GM19238 (cell line): Measurements from ENCODE around the gene FGGY.
"Not testable (repeated sequence)": the region's sequence is repeated elsewhere in the genome, so short reads cannot be mapped to it uniquely, and the experiment has no call there.

Experiments
- DNase-seq: peaks from one replicate; pipeline ENCODE4 v3.0.0; 2011; ENCODE audit warnings: low spot score; ENCODE audit not compliant: insufficient read length

Gene FGGY

GRCh38 chr1:59506952-59507351 is 210.1 kb downstream of the FGGY start:
- peak; percentile 7 for DNase-seq

DNA sequence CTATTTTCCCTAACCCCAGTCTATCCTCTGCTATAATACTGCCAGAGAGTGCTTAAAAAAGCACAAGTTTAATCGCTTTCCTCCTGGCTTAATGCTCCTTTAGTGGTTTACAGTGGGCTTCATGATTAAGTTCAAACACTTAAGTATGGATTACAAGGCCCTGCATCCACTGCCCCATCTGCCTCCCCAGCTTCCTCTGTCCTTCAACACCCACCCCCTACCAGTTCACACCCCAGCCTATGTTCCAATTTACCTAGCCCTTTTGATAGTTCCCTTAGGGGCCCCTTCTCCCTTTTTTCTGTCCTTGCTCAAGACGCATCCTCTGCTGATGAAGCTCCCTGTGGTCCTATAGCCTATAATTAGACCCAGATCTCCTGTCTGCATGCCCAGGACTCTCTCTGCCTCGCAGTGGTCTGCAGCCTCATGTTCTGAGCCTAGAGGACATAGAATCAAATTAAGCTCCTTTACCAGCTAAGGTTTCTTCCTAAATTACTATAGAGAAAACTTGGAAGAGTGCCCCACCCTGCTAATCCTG is 212.5 kb downstream of the FGGY start:
- DNase-seq = no peak

GRCh38 chr1:59510249-59510648 is 213.4 kb downstream of the FGGY start:
- no peak for DNase-seq

DNA sequence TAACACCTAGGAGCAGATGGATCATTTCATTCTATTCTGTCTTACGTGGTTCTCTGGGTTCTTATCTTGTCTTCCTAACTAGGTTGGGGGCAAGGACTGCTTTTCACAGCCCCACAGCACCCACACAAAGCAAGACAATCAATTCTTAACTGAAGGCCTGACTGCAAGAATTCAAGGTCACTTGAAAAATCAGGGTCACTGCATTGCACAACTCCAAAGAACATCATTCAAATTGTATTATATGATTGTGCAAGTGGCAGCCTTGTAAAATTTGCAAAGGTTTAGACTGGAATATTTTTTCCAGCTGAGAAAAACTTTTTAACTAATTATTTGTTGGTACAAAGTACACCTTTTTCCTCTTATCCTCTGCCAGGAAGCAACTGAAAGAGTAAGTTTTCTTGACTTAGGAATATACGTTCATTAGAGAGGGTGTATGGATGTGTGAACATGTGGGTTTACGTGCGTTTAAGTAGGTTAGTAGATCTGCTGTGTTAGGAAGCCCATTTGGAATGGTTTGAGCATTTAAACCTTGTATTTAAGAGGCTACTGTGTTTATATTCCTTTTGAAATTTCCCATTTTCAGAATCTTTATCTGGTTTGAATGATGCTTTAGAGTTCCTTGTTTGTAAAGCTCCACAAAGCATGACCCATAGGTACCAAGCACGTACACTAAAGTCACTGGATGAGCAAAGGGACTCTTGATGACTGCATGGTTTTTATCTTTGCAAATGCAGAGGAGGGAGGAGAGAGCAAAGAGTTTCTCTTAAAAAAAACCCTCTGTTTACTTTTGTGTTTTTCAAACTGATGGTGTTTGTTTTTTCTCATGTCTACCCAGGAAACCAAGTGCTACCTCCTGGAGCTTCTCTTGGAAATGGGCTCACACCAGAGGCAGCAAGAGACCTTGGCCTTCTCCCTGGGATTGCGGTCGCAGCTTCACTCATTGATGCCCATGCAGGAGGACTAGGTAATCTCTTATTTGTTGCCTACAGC is 214.9 kb downstream of the FGGY start:
- no peak for DNase-seq

GRCh38 chr1:59512702-59513101 is 215.8 kb downstream of the FGGY start:
- DNase-seq = no peak

DNA sequence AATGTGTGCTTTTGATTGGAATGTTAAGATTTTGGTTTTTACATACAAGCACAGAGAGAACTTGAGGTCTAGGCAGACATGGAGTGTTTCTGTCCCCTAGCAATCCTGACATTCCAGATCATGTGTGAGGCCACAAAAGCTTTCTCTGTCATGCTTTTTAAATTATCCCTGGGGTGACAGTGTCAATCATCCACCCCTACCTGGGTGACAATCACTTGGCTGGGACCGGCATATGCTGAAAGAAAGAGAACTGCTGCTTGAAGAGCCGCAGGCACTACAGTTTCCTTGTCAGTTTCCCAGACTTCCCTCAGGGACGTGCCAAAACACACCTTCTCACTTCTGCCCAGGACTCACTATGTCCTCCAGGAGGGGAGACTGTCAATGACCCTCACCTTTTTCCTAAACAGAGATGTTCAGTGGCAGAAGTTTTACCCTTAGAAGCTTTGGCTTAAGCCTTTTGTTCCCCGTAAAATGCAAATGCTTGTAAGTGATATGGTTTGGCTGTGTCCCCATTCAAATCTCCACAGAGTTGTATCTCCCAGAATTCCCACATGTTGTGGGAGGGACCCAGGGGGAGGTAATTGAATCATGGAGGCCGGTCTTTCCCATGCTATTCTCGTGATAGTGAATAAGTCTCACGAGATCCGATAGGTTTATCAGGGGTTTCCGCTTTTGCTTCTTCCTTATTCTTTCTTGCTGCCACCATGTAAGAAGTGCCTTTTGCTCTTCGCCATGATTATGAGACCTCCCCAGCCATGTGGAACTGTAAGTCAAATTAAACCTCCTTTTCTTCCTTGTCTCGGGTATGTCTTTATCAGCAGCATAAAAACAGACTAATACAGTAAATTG is 217.4 kb downstream of the FGGY start:
- DNase-seq = no peak

- DNase-seq = no peak
These were observed 220.0 kb downstream of the FGGY start for GRCh38 chr1:59516881-59517280.

DNA sequence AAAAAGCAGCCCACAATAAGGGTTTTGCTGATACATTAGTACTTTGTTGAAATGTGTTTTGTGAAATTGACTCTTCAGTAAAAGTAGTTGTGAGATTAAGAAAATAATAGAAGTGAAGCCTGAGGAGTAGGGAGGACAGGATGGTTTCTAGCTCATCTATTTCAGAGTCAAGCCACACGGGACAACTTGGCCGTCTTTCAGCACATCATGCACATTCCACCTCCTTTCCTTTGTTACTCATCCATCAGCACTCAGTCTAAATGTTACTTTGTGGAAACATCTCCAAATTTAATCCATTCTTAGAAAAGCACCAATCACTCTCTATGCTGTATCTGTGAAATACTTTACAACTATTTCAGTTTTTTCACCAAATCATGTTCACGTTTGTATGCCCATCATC is 223.3 kb downstream of the FGGY start:
- no peak for DNase-seq

GRCh38 chr1:59520827-59521418 is 224.0 kb downstream of the FGGY start:
- no peak for DNase-seq

DNA sequence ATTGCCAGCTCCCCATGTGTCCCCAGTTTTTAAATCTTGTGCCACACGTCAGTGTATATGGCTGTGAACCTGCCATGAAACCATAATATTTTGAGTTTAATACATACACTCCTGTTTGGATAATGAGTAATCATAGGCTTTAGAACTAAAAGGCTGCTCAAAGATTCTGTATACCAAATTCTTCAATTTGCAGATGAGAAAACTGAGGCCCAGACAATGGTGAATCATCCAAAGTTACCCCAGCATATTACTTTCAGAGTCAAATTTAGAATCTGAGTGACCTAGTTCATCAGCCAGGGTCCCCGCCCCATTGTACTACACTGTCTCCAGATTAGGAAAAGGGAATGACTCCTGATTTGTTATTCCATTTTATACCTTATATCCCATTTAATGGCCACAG is 224.6 kb downstream of the FGGY start:
- DNase-seq = no peak

DNA sequence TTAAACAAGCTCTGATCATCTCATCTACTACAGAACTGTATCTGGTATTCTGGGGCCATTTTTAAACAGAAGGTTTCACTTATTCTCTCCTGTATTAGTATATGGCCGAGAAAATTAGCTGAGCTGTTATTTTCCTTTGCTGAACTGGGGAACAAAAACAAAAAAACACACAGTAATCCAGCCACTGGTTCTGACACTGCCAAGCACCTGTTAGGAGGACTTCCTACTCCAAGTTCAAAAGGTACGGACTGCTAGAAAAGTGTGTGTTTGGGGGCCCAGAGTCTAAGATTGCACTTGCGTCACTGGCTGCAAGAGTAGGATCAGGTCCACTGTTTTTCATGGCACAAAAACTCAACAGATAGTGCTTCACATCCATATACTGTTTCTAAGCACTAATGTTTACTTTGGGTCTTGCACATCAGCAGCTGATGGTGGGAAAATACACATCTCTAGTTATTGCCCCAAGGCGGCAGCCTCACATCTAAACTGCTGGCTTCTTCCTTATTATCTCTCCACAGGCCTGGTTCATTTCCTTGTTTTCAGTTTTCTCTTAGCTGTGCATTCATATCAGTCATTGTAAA is 226.1 kb downstream of the FGGY start:
- no peak for DNase-seq

DNA sequence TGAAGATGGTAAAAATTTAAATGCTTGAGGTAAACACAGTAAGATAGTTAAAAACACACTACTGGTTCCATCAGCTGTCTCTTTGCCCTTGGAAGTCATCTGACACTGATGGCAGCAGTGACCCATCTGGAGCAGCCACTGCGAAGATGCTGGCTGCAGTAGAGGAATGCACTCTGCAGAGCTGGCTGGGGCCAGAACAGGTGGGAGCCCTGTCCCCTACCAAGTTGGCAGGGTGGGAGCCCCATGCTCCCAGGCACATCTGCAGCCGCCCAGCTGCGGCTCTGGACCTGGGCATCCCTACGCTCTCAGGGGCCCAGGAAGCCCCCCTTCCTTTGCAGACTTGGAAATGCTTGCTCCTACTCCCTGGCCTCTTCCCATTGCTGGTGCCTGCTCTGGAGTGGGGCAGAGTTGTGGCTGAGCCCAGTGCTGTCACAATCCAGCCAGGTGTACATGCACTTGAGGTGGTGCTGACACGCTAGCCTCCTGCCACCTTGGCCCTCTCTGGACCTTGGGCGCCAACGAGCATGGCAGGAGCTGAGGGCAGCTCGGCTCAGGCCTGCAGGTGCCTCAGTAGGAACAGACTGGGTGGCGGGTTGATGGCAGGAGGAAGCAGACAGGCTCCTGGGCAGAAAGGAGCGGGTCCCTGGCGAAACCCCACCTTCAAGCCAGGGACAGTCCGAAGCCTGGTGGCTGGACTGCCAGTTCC is 227.0 kb downstream of the FGGY start:
- no peak for DNase-seq

DNA sequence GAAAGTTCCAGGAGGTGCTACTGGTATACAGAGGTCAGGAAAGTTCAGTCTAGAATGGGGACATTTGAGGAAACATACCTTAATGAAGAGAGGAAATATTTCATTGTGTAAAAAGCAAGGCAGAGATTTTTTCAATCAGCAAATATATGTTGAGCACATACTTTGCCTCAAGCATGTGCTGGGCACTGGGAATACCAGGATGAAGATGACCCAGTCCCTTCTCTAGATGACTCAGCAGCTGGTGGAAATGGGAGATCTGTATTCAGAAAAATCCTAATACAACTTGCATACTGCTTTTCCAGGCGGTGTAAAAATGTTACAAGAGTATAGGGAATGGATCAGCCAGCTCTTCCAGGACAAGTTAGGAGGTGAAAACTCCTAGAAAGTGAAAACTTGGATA is 229.3 kb downstream of the FGGY start:
- DNase-seq = no peak

GRCh38 chr1:59528471-59528870 is 231.6 kb downstream of the FGGY start:
- no peak for DNase-seq

GRCh38 chr1:59528900-59529299 is 232.0 kb downstream of the FGGY start:
- no peak for DNase-seq

DNA sequence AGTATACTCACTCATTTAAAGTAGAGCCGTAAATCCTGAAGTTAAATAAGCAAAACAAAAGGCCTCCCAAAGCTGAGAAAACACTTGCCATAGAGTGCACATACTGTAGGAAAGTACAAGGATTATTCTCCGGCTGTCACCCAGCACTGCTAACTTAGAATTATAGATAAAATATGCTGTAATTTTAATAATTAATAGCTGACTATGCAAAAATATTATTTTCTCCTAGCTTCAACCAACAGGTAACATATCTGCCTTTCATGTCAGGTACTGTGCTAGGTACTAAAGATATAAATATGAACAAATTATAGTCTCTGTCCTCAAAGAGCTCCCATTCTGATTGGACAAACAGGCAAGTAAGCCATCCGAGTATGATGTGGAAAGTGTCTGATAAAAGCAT is 233.2 kb downstream of the FGGY start:
- no peak for DNase-seq

DNA sequence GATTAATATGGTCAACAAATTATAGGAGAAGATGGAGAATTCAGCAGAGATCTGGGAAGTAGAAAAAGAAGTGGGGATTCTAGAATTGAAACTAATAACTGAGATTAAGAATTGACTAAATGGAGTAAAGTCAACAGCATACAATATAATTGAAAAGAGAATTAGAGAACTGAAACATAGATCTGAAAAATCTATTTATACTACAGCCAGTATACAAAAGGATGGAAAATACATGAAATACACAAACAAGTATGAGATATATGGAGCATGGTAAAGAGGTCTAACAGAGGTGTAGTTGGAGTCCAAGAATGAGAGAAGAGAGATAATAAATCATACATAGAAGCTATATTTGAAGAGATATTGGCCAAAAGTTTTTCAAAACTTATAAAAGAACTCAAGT is 235.2 kb downstream of the FGGY start:
- no peak for DNase-seq

DNA sequence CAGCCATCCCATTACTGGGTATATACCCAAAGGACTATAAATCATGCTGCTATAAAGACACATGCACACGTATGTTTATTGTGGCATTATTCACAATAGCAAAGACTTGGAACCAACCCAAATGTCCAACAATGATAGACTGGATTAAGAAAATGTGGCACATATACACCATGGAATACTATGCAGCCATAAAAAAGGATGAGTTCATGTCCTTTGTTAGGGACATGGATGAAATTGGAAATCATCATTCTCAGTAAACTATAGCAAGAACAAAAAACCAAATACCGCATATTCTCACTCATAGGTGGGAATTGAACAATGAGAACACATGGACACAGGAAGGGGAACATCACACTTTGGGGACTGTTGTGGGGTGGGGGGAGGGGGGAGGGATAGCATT is 241.6 kb downstream of the FGGY start:
- not testable (repeated sequence) for DNase-seq

DNA sequence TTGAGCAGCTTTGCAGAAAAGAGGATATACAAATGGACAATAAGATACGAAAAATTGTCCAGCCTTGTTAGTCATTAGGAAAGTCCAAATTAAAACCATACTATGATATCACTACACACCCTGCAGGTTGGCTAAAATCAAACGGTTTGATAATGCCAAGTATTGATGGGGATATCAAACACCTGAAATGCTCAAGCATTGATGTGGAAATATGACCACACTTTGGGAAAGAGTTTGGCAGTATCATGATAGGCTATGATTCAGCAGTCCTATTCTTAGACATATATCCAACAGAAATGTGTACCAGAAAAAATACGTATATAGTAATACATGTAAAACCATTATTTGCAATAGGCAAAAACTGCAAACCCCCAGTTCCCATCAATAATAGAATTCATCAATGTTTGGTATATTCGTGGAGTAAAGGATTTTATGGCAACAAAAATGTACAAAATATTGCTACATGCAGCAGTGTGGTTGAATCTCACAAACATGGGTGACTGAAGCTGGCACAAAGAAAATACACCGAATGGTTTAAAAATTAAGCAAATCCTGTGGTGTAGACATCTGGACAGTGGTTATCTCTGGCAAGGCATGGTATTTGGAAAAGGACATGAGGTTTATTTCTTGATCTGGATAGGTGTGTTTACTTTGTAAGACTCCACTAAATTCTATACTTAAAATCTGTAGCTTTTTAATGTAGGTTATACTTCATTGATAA is 243.2 kb downstream of the FGGY start:
- DNase-seq = no peak

DNA sequence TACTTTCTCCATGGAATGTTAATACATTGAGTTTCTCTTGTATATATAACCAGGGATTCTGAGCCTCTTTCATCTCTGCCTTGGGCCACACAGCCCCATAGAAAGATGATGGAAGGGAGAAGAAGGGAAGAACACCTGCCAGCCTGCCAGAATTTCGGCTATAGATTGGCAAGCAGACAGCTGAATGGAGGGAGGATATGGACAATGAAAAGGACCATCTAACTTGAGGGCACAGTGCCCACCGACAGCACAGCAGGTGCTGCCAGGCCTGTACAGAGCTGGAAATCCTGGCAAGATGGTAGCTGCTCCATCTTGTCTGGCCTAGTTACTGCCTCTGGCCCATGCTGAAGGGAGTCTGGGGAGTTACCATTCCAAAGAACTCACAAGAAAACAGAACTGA is 244.3 kb downstream of the FGGY start:
- no peak for DNase-seq
